ENCODE measurements around the gene GPR119.

DNA sequence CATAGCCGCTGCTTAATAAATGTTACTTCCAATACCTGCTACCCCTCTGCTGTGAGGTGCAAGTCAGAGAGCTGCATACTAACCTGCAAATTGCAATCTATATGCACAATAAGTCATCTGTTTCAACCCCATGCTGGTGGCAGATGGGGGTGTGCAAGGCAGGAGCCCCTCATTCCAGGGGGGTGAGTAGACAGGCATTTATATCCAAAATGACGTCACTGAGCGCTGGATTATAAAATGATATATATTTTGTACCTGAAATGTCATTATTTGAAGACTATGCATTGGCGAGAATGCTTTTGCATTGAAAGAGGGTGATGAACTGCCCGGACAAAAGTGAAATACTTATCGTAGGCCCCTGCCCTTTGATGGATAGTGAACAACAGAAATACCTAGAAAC, 41.1 kb upstream of the GPR119 start:
- TF ChIP-seq, protein P1, sequence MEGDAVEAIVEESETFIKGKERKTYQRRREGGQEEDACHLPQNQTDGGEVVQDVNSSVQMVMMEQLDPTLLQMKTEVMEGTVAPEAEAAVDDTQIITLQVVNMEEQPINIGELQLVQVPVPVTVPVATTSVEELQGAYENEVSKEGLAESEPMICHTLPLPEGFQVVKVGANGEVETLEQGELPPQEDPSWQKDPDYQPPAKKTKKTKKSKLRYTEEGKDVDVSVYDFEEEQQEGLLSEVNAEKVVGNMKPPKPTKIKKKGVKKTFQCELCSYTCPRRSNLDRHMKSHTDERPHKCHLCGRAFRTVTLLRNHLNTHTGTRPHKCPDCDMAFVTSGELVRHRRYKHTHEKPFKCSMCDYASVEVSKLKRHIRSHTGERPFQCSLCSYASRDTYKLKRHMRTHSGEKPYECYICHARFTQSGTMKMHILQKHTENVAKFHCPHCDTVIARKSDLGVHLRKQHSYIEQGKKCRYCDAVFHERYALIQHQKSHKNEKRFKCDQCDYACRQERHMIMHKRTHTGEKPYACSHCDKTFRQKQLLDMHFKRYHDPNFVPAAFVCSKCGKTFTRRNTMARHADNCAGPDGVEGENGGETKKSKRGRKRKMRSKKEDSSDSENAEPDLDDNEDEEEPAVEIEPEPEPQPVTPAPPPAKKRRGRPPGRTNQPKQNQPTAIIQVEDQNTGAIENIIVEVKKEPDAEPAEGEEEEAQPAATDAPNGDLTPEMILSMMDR (IDR thresholded peaks at IDR 0.05), result no peak
- TF ChIP-seq ZFX (IDR thresholded peaks at IDR 0.05; ENCODE audit: borderline replicate concordance), result no peak

Measured in 22Rv1 (cell line).